Gastroesophageal sphincter (tissue), 4 donors: Measurements from ENCODE around the gene CDHR4. TPM values are rescaled to one million over a fixed set of nuclear protein-coding genes. Genes with fewer than 3 reads are reported as not detected.
A peak's percentile ranks its signal among the peaks of the same experiment; 100 is the strongest.

Experiments used
- ATAC-seq: fragments of 150-250 bp; one replicate; pipeline ENCODE4 v1.9.1; 2016; ENCODE audit warnings: mild to moderate bottlenecking, moderate library complexity
- H3K27ac ChIP-seq, 4 donors: fragments of 200-600 bp; sonication (generic) in 3 of 4; 1 replicate in 3 of 4; 2 replicates in 1 of 4; pipeline ENCODE4 v1.5.1; 2016 to 2019
- H3K27me3 ChIP-seq: fragments of 200-600 bp; sonication (generic); one replicate; pipeline ENCODE4 v1.5.1; 2019
- H3K36me3 ChIP-seq, 2 donors: fragments of 200-600 bp; sonication (generic); one replicate each; pipeline ENCODE4 v1.5.1; 2019; ENCODE audit warnings: control low read depth in 1 of 2
- H3K4me1 ChIP-seq, 3 donors: fragments of 200-600 bp; sonication (generic); 1 replicate in 2 of 3; 2 replicates in 1 of 3; pipeline ENCODE4 v1.5.1; 2016 to 2019; ENCODE audit warnings: control low read depth in 2 of 3
- H3K4me3 ChIP-seq, 2 donors: fragments of 200-600 bp; sonication (generic); one replicate each; pipeline ENCODE4 v1.5.1; 2019; ENCODE audit warnings: mild to moderate bottlenecking in 1 of 2, moderate library complexity in 1 of 2
- H3K9me3 ChIP-seq, 3 donors: fragments of 200-600 bp; sonication (generic); one replicate each; pipeline ENCODE4 v1.5.1; 2017 to 2019; ENCODE audit warnings: control low read depth in 2 of 3
- EP300 ChIP-seq: sonication (generic); formaldehyde crosslinking; IDR thresholded peaks from one replicate; pipeline ENCODE4 v1.6.1; 2017; ENCODE audit warnings: antibody characterized with exemption, mild to moderate bottlenecking
- POLR2A ChIP-seq, 2 donors: fragments of 450-650 bp; IDR thresholded peaks; one replicate each; pipeline ENCODE4 v1.6.1; 2017; ENCODE audit warnings: antibody characterized with exemption in 2 of 2, mild to moderate bottlenecking in 2 of 2, moderate library complexity in 1 of 2
- POLR2AphosphoS5 ChIP-seq: sonication (generic); formaldehyde crosslinking; IDR thresholded peaks from one replicate; pipeline ENCODE4 v1.6.1; 2017; ENCODE audit warnings: antibody characterized with exemption
- WGBS, 2 donors: methylation state at CpG; one replicate each; pipeline ENCODE4 v1.1.5; 2018; ENCODE audit warnings: low coverage in 1 of 2; 5-methylcytosine and 5-hydroxymethylcytosine counted together
- total RNA-seq, 4 donors: library from RNA; depleted of rRNA; stranded (reverse); fragments of >200 nt; gene quantifications; one replicate each; pipeline ENCODE4 v1.1.0, GENCODE V29; 2016
- TF ChIP-seq, protein P1 (sequence below), 4 experiments: fragments of 200-600 bp in 2 of 4; fragments of 450-650 bp in 2 of 4; sonication (generic) in 1 of 4; IDR thresholded peaks; one replicate each; pipeline ENCODE4 v1.5.1; 2017 to 2019; ENCODE audit warnings: antibody characterized with exemption in 4 of 4, mild to moderate bottlenecking in 2 of 4, moderate library complexity in 2 of 4

The CDHR4 gene
- total RNA-seq, 4 donors from 2014 or later, result 0.40 TPM; not detected in 3

DNA sequence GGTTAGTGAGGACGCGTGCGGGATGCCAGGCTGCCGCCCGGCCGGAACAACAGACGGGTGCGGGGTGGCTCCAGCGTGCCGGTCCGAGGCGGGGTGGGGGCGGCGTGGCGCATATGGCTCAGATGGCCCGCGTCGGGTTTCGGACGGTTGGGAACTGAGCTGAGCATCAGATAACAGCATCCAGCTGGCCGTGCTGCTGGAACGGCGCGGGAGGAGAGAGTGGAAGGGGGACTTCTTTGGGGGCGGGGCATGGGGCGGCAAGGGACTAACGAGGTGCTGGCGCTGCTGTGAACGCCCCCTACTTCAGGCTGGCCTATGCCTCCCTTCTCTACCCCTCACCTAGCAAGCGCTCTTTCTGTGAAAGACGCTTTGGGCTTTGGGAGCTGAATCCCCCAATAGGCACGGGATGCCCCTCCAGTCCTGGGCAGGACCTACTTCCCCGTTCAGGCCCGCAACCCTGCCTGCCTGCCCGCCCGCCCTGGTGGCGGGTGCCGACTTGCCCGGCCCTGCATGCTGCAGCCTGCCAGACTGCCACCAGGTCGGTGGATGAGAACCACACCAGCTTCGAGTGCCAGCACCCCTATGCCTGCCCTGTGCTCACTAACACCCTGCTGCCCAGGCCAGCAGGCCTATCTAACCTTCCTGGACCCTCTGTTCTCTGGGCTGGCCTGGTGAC is 3.9 kb upstream of the CDHR4 start:
- Histone ChIP-seq H3K4me3 (peak overlapping the region; percentile 58 to 91), H3K36me3 (peaks cover 0 to 12% of the 10 kb centered on the region in 2 donors), H3K4me1 (peaks cover 4 to 68% (median 52%) of the 10 kb centered on the region in 3 donors), H3K27me3 (no peaks in the 10 kb centered on the region), H3K27ac (peak overlapping the region; percentile 54 to 95 (median 94)), H3K9me3 (no peaks in the 10 kb centered on the region)
- no peak for TF ChIP-seq EP300
- TF ChIP-seq, protein P1, sequence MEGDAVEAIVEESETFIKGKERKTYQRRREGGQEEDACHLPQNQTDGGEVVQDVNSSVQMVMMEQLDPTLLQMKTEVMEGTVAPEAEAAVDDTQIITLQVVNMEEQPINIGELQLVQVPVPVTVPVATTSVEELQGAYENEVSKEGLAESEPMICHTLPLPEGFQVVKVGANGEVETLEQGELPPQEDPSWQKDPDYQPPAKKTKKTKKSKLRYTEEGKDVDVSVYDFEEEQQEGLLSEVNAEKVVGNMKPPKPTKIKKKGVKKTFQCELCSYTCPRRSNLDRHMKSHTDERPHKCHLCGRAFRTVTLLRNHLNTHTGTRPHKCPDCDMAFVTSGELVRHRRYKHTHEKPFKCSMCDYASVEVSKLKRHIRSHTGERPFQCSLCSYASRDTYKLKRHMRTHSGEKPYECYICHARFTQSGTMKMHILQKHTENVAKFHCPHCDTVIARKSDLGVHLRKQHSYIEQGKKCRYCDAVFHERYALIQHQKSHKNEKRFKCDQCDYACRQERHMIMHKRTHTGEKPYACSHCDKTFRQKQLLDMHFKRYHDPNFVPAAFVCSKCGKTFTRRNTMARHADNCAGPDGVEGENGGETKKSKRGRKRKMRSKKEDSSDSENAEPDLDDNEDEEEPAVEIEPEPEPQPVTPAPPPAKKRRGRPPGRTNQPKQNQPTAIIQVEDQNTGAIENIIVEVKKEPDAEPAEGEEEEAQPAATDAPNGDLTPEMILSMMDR (IDR thresholded peaks at IDR 0.05), result peak in 1 of 4 experiments; percentile 16
- ATAC-seq, result peak; percentile 27
- WGBS, 2 donors, result 3% methylated on average over 13 of the region's 41 CpGs; no CpG with 5 or more reads in 1 of the 2 donors

DNA sequence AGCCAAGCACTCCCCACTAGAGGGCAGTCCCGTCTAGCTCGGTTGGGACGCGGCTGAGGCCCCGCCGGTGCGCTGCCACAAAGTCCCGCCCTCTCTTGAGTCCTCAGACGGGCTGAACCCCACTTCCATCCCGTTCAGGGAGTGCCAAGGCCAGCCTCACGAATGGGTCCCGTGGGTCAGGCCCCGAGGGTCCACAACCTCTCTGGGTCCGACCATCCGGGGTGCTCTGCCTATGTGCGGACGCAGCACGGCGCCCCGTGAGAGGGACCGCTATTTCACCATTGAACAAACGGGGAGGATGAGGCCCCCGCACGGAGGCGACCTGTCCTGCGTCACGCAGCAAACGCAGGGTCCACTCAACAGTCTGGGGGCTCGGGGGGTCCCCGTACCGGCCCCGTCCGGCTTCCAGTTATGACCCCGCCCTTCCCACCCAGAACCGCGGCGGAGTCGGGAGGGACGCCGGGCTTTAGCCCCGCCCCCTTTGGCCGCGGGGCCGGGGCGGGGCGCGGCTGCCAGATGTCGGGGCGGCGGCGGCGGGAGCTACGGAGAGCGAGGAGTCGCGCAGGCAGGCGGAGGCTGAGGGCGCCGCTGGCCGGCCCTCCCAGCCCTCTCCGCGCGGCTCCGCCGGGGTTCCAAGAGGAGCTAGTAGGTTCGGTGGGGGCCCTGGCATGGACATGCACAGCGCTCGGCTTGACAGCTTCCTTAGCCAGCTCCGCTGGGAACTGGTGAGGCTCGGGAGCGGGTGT is 3.2 kb upstream of the CDHR4 start, which contains the start of gene INKA1:
Gene INKA1 (plus strand): TSS at position 543 of the 746 bp plus-strand sequence. CDS start 132 bp downstream, at position 675.
- peaks cover 4 to 61% (median 52%) of the 10 kb centered on the region in 3 donors for H3K4me1 ChIP-seq
- ATAC-seq, result peak; percentile 88
- no CpG with 5 or more reads among the region's 71 CpGs for WGBS, 2 donors
- H3K9me3 ChIP-seq, result no peaks in the 10 kb centered on the region
- no peaks in the 10 kb centered on the region for H3K27me3 ChIP-seq
- peak within 1 kb of the TSS; percentile 58 to 91 for H3K4me3 ChIP-seq
- TF ChIP-seq POLR2A (IDR thresholded peaks at IDR 0.05), result peak; percentile 32 to 70
- TF ChIP-seq EP300, result no peak
- TF ChIP-seq, protein P1 (IDR thresholded peaks at IDR 0.05), result peak in 3 of 4 experiments; percentile 88 to 96 (median 93)
- peak; percentile 66 for TF ChIP-seq POLR2AphosphoS5
- H3K27ac ChIP-seq, result peak within 1 kb of the TSS; percentile 54 to 95 (median 94)
- peaks cover 0 to 4% of the 10 kb centered on the region in 2 donors for H3K36me3 ChIP-seq

DNA sequence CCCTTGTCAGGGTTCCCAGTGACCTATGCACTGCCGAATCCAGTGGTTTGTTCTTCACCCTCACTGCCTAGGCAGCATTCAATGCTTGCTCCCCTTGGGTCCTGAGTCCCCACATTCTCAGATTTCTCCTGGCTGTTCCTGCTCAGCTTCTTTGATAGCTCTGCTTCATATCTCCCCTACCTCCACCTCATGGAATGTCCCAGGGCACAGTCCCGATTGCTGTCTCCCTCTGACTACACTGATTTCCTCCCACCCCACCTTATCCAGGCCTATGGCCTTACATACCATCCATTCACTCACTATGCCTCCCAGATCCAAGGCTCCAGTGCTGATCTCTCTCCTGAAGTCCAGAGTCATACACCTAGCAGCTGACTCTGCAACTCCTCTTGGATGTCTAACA is 1.5 kb upstream of the CDHR4 start:
- no peak for ATAC-seq
- Histone ChIP-seq H3K4me3 (no peak overlapping the region), H3K27me3 (no peaks in the 10 kb centered on the region), H3K4me1 (peaks cover 4 to 44% (median 37%) of the 10 kb centered on the region in 3 donors), H3K9me3 (no peaks in the 10 kb centered on the region), H3K36me3 (no peaks in the 10 kb centered on the region), H3K27ac (no peak overlapping the region)
- TF ChIP-seq, protein P1 (IDR thresholded peaks at IDR 0.05), result no peak
- TF ChIP-seq POLR2AphosphoS5 (no peak), EP300 (no peak), POLR2A (IDR thresholded peaks at IDR 0.05) (no peak)
- 85 to 94% methylated on average over 2 of the region's 2 CpGs for WGBS, 2 donors

DNA sequence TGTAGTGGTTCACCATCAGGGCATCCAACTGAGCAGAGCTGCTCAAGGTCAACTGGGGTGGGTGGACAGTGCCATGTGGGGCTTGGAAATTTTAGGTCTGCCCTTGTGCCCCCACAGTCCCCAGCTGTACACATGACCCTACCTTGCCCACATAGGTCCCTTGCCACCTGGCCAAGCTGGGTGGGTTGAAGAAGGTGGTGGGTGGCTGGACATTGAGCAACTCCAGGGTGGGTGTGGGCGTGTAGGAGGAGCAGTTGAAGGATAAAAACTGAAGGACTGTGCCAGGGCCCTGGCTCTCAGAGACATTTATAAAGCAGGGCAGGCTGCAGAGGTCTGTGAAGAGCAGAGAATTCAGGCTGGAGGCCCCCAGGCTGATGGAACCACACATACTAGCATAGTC is 568 bp downstream of the CDHR4 start:
- H3K27ac ChIP-seq, result peak overlapping the region in 1 of 4 donors; percentile 14
- no peaks in the 10 kb centered on the region for H3K9me3 ChIP-seq
- ATAC-seq, result no peak
- TF ChIP-seq POLR2AphosphoS5, result no peak
- TF ChIP-seq, protein P1 (IDR thresholded peaks at IDR 0.05), result no peak
- TF ChIP-seq EP300, result no peak
- TF ChIP-seq POLR2A (IDR thresholded peaks at IDR 0.05), result no peak
- H3K27me3 ChIP-seq, result no peaks in the 10 kb centered on the region
- no peak overlapping the region for H3K4me3 ChIP-seq
- peaks cover 0 to 23% (median 17%) of the 10 kb centered on the region in 3 donors for H3K4me1 ChIP-seq
- 100% methylated on average over 1 of the region's 1 CpG; no CpG with 5 or more reads in 1 of the 2 donors for WGBS, 2 donors
- no peaks in the 10 kb centered on the region for H3K36me3 ChIP-seq
